ENCODE results near the gene PTPN5. TPM values are rescaled to one million over a fixed set of nuclear protein-coding genes. Genes with fewer than 3 reads are reported as not detected.
A peak's percentile ranks its signal among the peaks of the same experiment; 100 is the strongest.

Gene PTPN5
- total RNA-seq, 1 donor from 2014 or later, result not detected

GRCh38 chr11:18710545-18710944 is 81.1 kb downstream of the PTPN5 start:
- no peak for DNase-seq (ENCODE audit: low read depth)

- DNase-seq (ENCODE audit: low read depth), result no peak
Observed at GRCh38 chr11:18709414-18709813, 82.2 kb downstream of the PTPN5 start.

GRCh38 chr11:18707811-18708340 is 83.7 kb downstream of the PTPN5 start:
- no peak for DNase-seq (ENCODE audit: low read depth)

- peak; percentile 54 for DNase-seq (ENCODE audit: low read depth)
Observed at GRCh38 chr11:18706330-18707243, 85.0 kb downstream of the PTPN5 start.

- no peak for DNase-seq (ENCODE audit: low read depth)
Observed at GRCh38 chr11:18705651-18706281, 85.8 kb downstream of the PTPN5 start.

- DNase-seq (ENCODE audit: low read depth), result no peak
Observed at GRCh38 chr11:18704698-18705097, 86.9 kb downstream of the PTPN5 start.

GRCh38 chr11:18704045-18704645 is 87.5 kb downstream of the PTPN5 start:
- DNase-seq (ENCODE audit: low read depth), result no peak

GRCh38 chr11:18703001-18703763 is 88.4 kb downstream of the PTPN5 start:
- no peak for DNase-seq (ENCODE audit: low read depth)

- no peak for DNase-seq (ENCODE audit: low read depth)
Observed at GRCh38 chr11:18701614-18702216, 89.9 kb downstream of the PTPN5 start.

GRCh38 chr11:18700872-18701271 is 90.7 kb downstream of the PTPN5 start:
- DNase-seq (ENCODE audit: low read depth), result no peak

GRCh38 chr11:18700375-18700774 is 91.2 kb downstream of the PTPN5 start:
- DNase-seq (ENCODE audit: low read depth), result peak; percentile 83

- DNase-seq (ENCODE audit: low read depth), result no peak
Observed at GRCh38 chr11:18699848-18700261, 91.7 kb downstream of the PTPN5 start.

GRCh38 chr11:18699269-18699596 is 92.4 kb downstream of the PTPN5 start:
- no peak for DNase-seq (ENCODE audit: low read depth)

- DNase-seq (ENCODE audit: low read depth), result peak; percentile 56
Observed at GRCh38 chr11:18698341-18699268, 93.0 kb downstream of the PTPN5 start, which contains the start of gene TMEM86A. Gene TMEM86A (plus strand): TSS chr11:18698779. CDS start chr11:18698887, 108 bp downstream.

- DNase-seq (ENCODE audit: low read depth), result no peak
Observed at GRCh38 chr11:18697576-18697975, 94.0 kb downstream of the PTPN5 start.

- DNase-seq (ENCODE audit: low read depth), result peak; percentile 73
Observed at GRCh38 chr11:18696638-18697225, 94.9 kb downstream of the PTPN5 start.

- no peak for DNase-seq (ENCODE audit: low read depth)
Observed at GRCh38 chr11:18692941-18693760, 98.4 kb downstream of the PTPN5 start.

GRCh38 chr11:18691467-18692140 is 100.0 kb downstream of the PTPN5 start:
- DNase-seq (ENCODE audit: low read depth), result peak; percentile 40
